PC-9 (cell line): ENCODE data around the gene C9orf153.

Source experiments
- EZH2 ChIP-seq: fragments of 200-600 bp; sonication (generic); IDR thresholded peaks from 2 replicates; pipeline ENCODE4 v1.8.0; 2017; ENCODE audit warnings: antibody characterized with exemption, low read depth
- TF ChIP-seq, protein P1 (sequence below): fragments of 200-600 bp; sonication (generic); conservative IDR thresholded peaks from 2 replicates; pipeline ENCODE4 v1.6.1; 2017; ENCODE audit warnings: mixed run types, antibody characterized with exemption, mild to moderate bottlenecking, moderate library complexity

DNA sequence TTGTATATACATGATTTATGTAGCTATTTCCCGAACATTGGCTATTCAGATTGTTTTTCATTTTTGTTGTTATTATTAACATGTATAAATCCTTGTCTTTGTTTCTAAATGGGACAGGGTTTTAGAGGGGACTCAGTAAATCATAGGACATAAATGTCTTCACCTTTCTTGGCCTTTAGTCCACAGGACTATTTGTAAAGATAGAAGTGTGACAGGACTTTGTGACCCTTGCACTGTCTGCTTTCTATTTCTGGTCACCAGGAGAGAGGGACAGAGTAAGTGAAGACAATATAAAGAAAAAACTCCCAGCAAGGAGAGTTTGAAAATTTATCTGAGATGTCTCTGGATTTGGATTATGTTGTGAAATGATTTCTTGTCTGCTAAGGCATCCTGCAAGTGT, 81.5 kb downstream of the C9orf153 start:
- TF ChIP-seq, protein P1, sequence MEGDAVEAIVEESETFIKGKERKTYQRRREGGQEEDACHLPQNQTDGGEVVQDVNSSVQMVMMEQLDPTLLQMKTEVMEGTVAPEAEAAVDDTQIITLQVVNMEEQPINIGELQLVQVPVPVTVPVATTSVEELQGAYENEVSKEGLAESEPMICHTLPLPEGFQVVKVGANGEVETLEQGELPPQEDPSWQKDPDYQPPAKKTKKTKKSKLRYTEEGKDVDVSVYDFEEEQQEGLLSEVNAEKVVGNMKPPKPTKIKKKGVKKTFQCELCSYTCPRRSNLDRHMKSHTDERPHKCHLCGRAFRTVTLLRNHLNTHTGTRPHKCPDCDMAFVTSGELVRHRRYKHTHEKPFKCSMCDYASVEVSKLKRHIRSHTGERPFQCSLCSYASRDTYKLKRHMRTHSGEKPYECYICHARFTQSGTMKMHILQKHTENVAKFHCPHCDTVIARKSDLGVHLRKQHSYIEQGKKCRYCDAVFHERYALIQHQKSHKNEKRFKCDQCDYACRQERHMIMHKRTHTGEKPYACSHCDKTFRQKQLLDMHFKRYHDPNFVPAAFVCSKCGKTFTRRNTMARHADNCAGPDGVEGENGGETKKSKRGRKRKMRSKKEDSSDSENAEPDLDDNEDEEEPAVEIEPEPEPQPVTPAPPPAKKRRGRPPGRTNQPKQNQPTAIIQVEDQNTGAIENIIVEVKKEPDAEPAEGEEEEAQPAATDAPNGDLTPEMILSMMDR = no peak
- TF ChIP-seq EZH2 = no peak
